A673 (cell line): Measurements from ENCODE around the gene FAM98A.

ENCODE experiments used
- EZH2 ChIP-seq: fragments of 200-600 bp; sonication (generic); IDR thresholded peaks from 2 replicates; pipeline ENCODE4 v1.6.1; 2017; ENCODE audit warnings: borderline replicate concordance, low read depth, mild to moderate bottlenecking, mixed read lengths, antibody characterized with exemption, low read length; ENCODE audit not compliant: poor library complexity, severe bottlenecking
- TF ChIP-seq, protein P1 (sequence below): fragments of 300-800, 200-600 bp; sonication (generic); conservative IDR thresholded peaks from 2 replicates; pipeline ENCODE4 v1.5.1; 2017; ENCODE audit warnings: low read depth, mild to moderate bottlenecking, antibody characterized with exemption, low read length, moderate library complexity, mixed read lengths

DNA sequence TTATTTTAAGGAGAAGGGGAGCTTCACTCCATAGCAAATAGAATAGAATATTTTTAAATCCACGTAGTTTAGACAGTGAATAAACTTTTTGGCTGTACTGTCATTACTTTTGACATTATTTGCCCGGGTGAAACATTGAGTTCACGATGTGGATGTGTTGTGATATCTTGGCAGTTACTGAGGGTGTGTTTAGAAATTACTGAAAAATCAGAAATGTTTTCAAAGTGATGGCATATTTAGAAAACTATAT lies 769 bp upstream of the FAM98A start:
- TF ChIP-seq, protein P1, sequence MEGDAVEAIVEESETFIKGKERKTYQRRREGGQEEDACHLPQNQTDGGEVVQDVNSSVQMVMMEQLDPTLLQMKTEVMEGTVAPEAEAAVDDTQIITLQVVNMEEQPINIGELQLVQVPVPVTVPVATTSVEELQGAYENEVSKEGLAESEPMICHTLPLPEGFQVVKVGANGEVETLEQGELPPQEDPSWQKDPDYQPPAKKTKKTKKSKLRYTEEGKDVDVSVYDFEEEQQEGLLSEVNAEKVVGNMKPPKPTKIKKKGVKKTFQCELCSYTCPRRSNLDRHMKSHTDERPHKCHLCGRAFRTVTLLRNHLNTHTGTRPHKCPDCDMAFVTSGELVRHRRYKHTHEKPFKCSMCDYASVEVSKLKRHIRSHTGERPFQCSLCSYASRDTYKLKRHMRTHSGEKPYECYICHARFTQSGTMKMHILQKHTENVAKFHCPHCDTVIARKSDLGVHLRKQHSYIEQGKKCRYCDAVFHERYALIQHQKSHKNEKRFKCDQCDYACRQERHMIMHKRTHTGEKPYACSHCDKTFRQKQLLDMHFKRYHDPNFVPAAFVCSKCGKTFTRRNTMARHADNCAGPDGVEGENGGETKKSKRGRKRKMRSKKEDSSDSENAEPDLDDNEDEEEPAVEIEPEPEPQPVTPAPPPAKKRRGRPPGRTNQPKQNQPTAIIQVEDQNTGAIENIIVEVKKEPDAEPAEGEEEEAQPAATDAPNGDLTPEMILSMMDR = no peak
- TF ChIP-seq EZH2 = no peak
